NCI-H2029 treated with DMSO at 0.1 percent for 48 hours (cell line): ENCODE data around the gene SGSM1.

Source experiments
- DNase-seq: peaks from one replicate; lab custom pipeline; 2025; lab: John Stamatoyannopoulos, UW

SGSM1 gene

GRCh38 chr22:24805790-24806662, at the start of gene SGSM1:
TSS of gene SGSM1 (plus strand) at chr22:24806211. CDS start at chr22:24806326, 115 bp downstream.
- peak; percentile 59 for DNase-seq

- peak; percentile 4 for DNase-seq
These were observed 47.7 kb upstream of the SGSM1 start for GRCh38 chr22:24758164-24758799.

- DNase-seq = no peak
These were observed 46.2 kb upstream of the SGSM1 start for GRCh38 chr22:24759765-24760164.

- no peak for DNase-seq
These were observed 45.2 kb upstream of the SGSM1 start for GRCh38 chr22:24760708-24761306.

GRCh38 chr22:24761888-24762675, 43.9 kb upstream of the SGSM1 start:
- DNase-seq = no peak

- DNase-seq = no peak
These were observed 42.0 kb upstream of the SGSM1 start for GRCh38 chr22:24763872-24764485.

- no peak for DNase-seq
These were observed 40.8 kb upstream of the SGSM1 start for GRCh38 chr22:24765166-24765565.

- DNase-seq = peak; percentile 55
These were observed 37.3 kb upstream of the SGSM1 start for GRCh38 chr22:24768537-24769374.

GRCh38 chr22:24772493-24773220, 33.4 kb upstream of the SGSM1 start:
- DNase-seq = no peak

- no peak for DNase-seq
These were observed 30.1 kb upstream of the SGSM1 start for GRCh38 chr22:24775769-24776492.

GRCh38 chr22:24776525-24776924, 29.5 kb upstream of the SGSM1 start:
- DNase-seq = no peak

GRCh38 chr22:24789516-24789915, 16.5 kb upstream of the SGSM1 start:
- DNase-seq = no peak

- no peak for DNase-seq
These were observed 14.6 kb upstream of the SGSM1 start for GRCh38 chr22:24791362-24791761.

GRCh38 chr22:24796056-24796455, 10.0 kb upstream of the SGSM1 start:
- DNase-seq = no peak

GRCh38 chr22:24796860-24797259, 9.2 kb upstream of the SGSM1 start:
- DNase-seq = no peak

GRCh38 chr22:24801901-24802465, 4.0 kb upstream of the SGSM1 start:
- DNase-seq = no peak

- DNase-seq = no peak
These were observed 2.9 kb upstream of the SGSM1 start for GRCh38 chr22:24803064-24803542.

GRCh38 chr22:24806663-24807001, 621 bp downstream of the SGSM1 start:
- DNase-seq = no peak
